ENCODE measurements around the gene CPSF4. TPM values are rescaled to one million over a fixed set of nuclear protein-coding genes. Genes with fewer than 3 reads are reported as not detected.

CPSF4 gene
- total RNA-seq, 1 experiment from 2014 or later = 98.2 TPM

- H2BK5ac ChIP-seq (ENCODE audit: insufficient read length, low read length) = no peak overlapping the region
- no peak overlapping the region for H3K18ac ChIP-seq (ENCODE audit: insufficient read length, low read depth, low read length)
- H3K14ac ChIP-seq (ENCODE audit: insufficient read depth, low read length) = no peak overlapping the region
- H3K79me1 ChIP-seq (ENCODE audit: insufficient read depth, low read depth, low read length, poor library complexity, severe bottlenecking) = no peaks in the 10 kb centered on the region
- H2BK20ac ChIP-seq (ENCODE audit: low read depth, low read length, poor library complexity, severe bottlenecking) = no peak overlapping the region
- no peak overlapping the region for H2AK5ac ChIP-seq (ENCODE audit: insufficient read length, low read length)
- no peak overlapping the region for H3K56ac ChIP-seq (ENCODE audit: insufficient read length, low read depth, low read length)
- Mint-ChIP-seq H3K36me3 (ENCODE audit: insufficient read depth in 1 of 3, low read depth in 3 of 3) (peaks cover 34 to 92% (median 85%) of the 10 kb centered on the region in 3 experiments; a peak in 6 of 7 replicates), H3K9me3 (no peaks in the 10 kb centered on the region), H3K27me3 (ENCODE audit: low read depth) (no peaks in the 10 kb centered on the region; the same call in none of the 2 replicates), H3K4me1 (no peaks in the 10 kb centered on the region), H3K27ac (no peak overlapping the region), H3K4me3 (no peak overlapping the region)
- no peak overlapping the region for H4K5ac ChIP-seq (ENCODE audit: insufficient read length, low read depth, low read length)
- H4K20me1 ChIP-seq (ENCODE audit: control insufficient read depth, insufficient read depth, insufficient read length) = no peaks in the 10 kb centered on the region
- H3K23me2 ChIP-seq (ENCODE audit: insufficient read length, low read depth, low read length, poor library complexity, severe bottlenecking) = no peaks in the 10 kb centered on the region
- DNase-seq = no peak
- H3K27me3 ChIP-seq (ENCODE audit: insufficient read depth, low read length) = no peaks in the 10 kb centered on the region
- no peak overlapping the region for H3K4ac ChIP-seq (ENCODE audit: low read depth, low read length)
- no peaks in the 10 kb centered on the region for H3K9me3 ChIP-seq (ENCODE audit: control insufficient read depth, low read depth, low read length)
- H2BK12ac ChIP-seq (ENCODE audit: insufficient read length, low read depth, low read length) = no peak overlapping the region
- H3K23ac ChIP-seq (ENCODE audit: insufficient read length, low read depth, low read length) = no peak overlapping the region
- H2BK120ac ChIP-seq (ENCODE audit: low read depth, low read length, poor library complexity, severe bottlenecking) = no peak overlapping the region
- H4K8ac ChIP-seq (replicated peaks; ENCODE audit: insufficient read length, low read depth, low read length) = no peak overlapping the region
- no peak overlapping the region for H3K27ac ChIP-seq (ENCODE audit: insufficient read length, low read depth, low read length)
- H2BK15ac ChIP-seq (ENCODE audit: low read depth, low read length) = no peak overlapping the region
- no peak overlapping the region for H2AFZ ChIP-seq (ENCODE audit: low read length)
- H3T11ph ChIP-seq (ENCODE audit: low read length) = no peak overlapping the region
- H4K91ac ChIP-seq (ENCODE audit: insufficient read length, low read depth, low read length) = no peak overlapping the region
- no peak overlapping the region for H3K9ac ChIP-seq (ENCODE audit: extremely low read depth, insufficient read length, low read length)
- H3K4me1 ChIP-seq (ENCODE audit: insufficient read depth, low read length) = no peaks in the 10 kb centered on the region
- TF ChIP-seq CTCF (conservative IDR thresholded peaks at IDR 0.05) = no peak
- H3K79me2 ChIP-seq (ENCODE audit: insufficient read depth, low read length) = no peaks in the 10 kb centered on the region
- no CpG with 5 or more reads among the region's 13 CpGs for WGBS (ENCODE audit: extremely low coverage, insufficient read length, low lambda C conversion rate)
- H3K4me2 ChIP-seq (ENCODE audit: insufficient read depth, insufficient read length, low read length) = no peak overlapping the region
Measured at GRCh38 chr7:99452541-99452940, 13.8 kb downstream of the CPSF4 start.

Measured in H9 (cell line).